Measurements from ENCODE around the gene DUSP16.

DUSP16 gene

DNA sequence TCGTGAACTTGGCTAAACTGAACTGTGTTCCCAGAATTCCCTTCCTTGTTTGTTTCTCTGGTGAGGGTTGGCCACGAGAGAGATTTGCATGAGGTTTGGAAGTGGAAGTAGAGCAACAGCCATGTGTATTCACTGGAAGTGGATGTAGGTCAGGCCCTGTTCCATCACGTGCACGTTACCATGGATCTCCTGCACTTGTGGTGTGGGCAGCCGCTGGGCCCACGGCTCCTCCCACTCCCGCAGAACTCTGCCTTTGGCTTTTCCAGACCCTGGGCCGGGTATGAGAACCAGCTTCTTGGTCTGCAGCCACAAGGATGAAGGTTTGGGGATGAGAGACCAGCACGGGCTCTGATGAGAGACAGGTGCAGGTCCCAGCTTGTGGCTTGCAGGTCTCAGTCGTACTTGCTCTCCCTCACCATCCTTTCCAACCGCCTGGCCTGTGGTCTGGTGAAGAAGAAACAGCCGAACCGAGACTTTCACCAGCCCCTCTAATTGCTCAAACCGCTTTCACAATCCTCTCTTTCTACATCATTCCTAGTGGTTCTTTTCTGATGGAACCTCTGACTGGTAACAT lies 94.9 kb downstream of the DUSP16 start:
- DNase-seq (ENCODE audit: low read depth) = no peak

DNA sequence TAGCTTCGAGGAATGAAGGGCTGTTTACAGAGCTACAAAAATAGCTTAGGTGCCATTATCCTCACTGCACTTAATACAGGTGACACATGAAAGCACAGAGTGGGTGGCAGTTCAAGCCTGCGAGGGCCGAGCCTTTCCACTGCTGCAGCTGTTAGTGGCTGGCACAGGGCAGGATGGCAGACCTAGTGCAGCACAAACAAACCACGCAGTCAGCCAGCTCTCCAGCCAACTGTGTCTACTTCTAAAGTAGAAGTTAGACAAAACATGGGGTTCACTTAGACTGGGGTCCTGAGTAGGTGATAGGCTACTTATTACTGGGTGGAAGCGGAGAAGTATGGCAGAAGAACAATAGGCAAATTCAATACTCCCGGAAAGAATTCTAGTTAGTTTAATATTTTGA lies 95.4 kb downstream of the DUSP16 start:
- no peak for DNase-seq (ENCODE audit: low read depth)

DNA sequence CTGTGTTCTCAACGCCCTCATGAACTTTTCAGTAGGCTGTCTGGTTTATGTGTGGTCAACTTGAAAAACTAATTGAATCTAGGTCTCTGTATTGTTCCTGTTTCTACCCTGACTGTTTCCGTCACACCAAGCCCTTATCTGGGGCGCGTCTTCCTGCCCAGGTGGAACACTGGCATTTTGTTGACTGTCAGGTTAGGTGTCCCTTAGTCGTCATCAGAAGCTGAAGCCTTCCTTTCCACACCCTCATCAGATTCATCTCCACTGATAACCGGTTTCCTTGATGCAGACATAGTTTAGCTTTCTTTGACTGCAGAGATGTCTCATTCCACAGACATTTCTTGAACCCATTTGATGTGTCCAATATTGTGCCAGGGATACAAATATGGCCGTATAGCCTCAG lies 96.5 kb downstream of the DUSP16 start:
- no peak for DNase-seq (ENCODE audit: low read depth)

DNA sequence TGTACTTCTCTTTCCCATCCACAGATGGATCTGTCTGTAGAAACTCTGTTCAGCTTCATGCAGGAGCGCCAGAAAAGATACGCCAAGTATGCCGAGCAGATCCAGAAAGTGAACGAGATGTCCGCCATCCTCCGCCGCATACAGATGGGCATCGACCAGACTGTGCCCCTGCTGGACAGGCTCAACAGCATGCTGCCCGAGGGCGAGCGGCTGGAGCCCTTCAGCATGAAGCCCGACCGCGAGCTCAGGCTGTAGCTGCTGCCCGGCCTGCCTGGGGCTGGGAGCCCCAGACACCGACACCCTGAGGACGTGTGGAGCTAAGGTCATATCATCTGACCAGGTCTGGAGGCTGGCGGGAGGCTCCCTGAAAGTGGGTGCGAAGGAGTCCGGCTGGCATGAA lies 97.1 kb downstream of the DUSP16 start:
- DNase-seq (ENCODE audit: low read depth) = no peak

DNA sequence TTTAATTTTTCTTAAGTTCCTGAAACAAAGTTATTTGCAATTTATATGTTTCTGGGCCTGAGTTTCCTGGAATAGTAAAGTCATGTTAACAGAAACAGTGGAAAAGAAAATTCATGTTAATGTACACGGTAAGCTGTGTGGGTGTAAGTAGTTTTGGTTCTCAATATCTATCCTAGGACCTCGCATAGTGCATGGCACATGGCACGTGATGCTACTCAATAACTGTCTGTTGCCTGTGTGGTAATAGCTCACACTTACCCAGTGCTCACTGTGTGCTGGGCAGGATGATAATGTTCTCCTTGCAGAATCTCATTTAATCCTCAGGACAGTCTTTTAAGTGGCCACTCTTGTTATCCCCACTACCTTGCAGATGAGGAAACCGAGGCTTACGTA lies 100.7 kb downstream of the DUSP16 start:
- DNase-seq (ENCODE audit: low read depth) = no peak

DNA sequence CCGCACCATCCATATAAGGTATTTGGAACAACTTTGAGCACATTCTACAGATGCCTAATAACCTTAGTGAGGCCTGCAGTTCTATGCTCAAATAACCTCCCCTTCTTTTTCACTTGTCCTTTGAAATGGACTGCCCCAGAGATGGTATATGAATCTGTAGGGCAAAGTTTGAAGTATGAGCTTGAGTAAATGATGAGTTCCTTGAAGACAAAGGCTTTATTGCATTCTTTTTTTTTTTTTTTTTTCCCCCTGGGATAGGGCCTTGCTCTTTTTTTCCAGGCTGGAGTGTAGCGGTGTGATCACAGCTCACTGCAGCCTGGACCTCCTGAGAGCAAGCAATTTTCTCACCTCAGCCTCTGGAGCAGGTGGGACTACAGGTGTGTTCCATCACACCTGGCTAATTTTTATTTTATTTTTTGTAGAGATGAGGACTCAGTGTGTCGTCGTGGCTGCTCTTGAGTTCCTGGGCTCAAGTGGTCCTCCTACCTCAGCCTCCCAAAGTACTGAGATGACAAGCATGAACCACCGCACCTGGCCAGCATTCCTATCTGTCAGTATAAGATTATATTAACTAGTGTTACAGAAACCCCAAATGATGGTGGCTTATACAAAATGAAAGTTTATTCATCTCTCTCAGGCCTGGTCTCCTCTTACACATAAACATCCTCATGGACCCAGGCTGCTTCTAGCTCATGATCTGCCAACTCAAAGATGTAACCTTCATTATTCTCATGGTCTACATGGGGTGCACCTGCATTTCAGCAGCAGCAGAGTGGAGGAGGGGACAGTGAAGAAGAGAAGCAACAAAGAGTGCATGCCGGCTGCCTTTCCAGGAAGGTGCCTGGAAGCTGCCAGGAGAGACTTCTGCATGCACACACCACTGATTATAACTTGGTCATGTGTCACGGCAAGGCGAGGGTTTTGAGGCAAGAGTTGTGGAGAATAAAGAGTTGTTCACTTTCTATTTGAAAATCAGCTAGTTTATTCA lies 101.4 kb downstream of the DUSP16 start:
- DNase-seq (ENCODE audit: low read depth) = no peak

DNA sequence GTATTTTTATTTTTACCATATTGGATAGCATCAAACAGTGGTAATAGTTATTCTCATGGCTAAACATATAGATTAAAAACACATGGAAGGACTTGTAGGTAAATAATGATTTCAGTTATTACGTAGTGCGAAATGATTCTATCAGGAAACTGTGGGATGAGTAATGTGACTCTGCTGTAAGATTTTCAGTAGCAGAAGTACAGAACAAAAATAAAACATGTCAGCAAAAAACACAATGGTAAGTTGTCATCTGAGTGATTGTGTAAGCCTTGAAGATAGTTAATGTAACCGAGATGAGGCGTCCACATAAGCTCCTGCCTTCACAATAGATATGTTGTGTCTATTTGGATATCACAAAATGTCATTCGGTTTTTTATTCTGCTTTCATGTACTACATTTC lies 106.0 kb downstream of the DUSP16 start:
- peak; percentile 68 for DNase-seq (ENCODE audit: low read depth)

DNA sequence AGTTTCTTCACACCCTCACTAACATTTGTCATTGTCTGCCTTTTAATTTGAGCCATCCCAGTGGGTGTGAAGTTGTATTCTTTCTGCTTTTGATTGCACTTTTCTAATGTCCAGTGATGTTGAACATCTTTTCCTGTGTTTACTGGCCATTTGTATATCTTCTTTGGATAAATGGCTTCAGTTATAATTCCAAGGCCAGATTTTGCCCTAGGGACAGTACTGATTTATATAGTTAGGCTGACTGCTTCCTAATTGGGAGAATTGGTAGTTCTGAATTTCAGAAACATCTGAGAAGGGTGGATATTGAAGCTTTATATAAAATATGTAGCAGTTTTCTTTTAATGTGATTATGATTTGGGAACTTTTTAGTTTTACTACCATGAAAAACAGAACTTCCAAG lies 108.3 kb downstream of the DUSP16 start:
- DNase-seq (ENCODE audit: low read depth) = no peak

DNA sequence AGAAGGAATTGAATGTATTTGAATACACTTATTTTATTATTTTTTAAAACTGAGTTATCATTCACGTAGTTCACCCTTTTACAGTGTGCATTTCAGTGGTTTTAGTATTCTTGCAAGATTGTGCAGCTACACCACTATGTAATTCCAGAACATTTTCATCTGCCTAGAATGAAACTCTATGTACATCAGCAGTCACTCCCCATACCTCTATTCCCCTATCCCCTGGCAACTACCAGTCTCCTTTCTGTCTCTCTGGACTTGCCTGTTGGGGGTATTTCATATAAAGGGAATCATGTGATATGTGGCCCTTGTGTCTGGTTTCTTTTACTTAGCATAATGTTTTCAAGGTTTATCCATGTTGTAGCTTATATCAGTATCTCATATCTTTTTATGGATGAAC lies 109.0 kb downstream of the DUSP16 start:
- DNase-seq (ENCODE audit: low read depth) = no peak

DNA sequence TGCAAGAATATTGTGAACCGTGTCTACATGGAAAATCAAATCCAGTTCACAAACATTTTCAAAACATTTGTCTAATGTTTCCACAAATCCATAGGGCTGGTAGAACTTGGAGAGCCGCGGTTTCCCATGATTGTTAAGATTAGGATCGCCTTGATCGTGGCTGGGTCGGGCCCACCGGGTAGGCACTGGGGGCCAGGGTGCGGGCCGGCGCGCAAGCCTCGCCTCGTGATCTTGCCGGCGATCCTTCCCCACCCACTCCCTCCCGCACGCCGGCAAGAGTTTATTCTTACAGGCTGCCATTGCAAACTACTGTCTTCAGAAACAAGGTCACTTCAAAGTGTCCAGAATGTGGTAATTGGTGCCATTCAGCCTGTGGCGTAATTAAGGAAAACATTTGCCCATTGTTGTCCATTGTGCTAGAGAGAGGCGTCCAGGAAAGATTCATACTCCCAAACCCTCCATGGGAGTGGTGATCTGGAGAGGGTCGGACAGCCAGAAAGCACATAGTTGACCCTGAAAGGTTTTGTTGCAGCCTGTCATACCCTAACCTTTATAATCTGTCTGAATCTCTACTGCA lies 110.2 kb downstream of the DUSP16 start:
- DNase-seq (ENCODE audit: low read depth) = no peak

DNA sequence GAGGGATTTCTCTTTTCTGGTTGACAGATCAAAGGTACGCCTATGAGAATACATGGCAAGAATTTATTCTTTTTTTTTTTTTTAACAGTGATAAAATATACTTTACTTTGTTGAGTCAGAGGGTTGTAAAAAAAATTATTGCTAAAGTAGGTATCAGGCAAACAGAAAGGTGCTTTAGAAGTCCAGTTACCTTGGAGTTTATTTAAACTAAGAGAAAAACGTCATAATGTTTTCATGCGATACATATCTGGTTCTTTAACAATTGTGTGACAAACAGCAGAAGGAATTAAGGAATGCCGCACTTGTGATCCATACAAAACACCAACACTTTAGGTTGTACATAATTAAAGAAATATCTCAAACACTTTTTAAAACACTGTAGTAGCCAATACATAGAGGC lies 111.6 kb downstream of the DUSP16 start:
- DNase-seq (ENCODE audit: low read depth) = no peak

DNA sequence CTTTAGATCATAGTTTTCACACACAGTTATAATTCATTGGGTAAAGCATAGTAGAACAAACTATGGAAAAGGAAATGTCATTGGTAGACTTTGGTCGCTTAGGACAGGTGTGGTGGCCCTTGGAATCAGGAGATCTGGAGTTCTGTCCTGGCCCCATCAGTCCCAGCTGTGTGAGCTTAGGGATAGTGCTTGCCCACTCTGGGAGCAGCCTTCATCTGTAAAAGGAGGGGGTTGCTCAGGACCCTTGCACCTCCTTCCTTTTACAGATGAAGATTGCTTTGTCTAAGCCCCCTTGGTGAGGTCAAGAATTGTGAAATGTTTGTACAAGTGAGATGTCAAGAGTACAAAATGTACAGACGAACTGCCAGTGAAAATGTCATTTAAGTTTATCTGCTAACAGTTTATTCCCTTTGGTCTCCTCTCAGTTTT lies 112.6 kb downstream of the DUSP16 start:
- no peak for DNase-seq (ENCODE audit: low read depth)

DNA sequence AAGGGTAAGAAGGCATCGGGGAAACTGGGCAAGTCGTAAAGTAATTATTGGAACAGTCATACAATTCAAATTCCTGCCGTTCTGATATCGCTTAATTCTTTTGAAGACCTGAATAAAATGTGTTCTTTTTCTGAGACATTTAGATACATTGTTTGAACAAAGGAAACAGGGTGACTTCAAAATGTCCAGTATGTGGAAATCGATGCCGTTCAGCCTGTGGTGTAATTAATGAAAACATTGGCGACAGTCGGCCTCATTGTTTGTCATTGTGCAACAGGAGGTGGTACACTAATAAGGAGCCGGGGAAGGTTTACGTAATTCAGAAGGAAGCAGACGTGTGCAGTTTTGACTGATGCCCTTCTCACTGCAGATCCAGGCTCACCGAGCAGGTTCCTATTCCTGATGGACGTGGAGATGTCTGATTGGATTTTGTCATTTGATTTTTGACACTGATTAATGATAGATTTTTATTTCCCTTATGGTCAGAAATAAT lies 113.1 kb downstream of the DUSP16 start:
- no peak for DNase-seq (ENCODE audit: low read depth)

DNA sequence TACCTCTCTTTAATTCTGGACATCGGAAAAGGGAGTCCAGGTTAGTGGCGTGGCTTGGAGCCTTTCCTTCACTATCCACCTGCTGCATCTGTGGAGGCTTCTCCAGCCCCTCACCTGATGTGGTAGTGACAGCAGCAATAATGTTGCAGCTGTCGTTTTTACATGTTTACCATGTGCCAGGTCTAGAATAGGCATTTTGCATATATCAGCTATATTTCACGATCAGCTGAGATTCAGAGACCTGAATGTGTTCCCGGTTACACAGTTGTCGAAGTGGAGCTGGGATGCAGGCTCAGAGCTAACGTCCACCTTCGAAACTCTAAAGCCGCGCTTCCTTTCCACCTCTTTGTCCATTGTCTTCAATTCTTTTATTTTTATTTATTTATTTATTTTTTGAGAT lies 114.8 kb downstream of the DUSP16 start:
- DNase-seq (ENCODE audit: low read depth) = no peak

DNA sequence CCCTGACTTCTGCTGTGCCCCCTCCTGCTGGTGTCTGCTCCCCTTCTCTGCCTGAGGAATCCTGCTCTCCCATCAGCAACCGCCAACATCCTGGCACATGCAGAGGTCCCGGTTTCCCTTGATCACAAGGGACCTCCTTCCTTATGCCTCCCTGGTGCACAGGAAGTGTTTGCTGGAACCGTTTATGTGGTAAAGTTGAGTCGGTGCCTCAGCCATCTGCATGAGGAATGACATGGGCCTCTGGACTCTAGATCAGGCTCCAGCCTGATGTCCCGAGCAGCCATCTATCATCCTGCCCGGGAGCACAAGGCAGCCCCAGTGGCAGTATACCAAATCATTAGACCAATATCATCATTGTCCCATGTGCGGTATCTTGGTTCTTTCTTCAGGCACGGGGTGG lies 115.4 kb downstream of the DUSP16 start:
- no peak for DNase-seq (ENCODE audit: low read depth)

DNA sequence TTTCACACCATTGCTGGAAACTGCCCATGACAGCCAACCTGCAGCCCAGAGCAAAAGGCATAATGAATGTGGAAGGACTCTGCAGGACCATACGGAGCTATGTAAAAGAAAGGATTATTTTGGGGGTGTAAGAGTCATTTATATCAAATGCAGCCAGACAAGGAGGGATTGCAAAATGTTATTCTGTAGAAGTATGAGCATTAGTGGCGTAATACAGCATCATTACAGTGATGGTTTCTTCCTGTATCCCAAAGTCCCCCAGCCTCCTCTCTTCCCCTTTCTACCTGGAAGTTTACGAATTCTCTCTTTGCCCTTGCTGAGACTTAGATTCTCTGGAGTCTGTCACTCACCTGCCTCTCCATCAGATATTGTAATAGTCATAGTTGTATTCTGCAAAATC lies 115.9 kb downstream of the DUSP16 start:
- no peak for DNase-seq (ENCODE audit: low read depth)

DNA sequence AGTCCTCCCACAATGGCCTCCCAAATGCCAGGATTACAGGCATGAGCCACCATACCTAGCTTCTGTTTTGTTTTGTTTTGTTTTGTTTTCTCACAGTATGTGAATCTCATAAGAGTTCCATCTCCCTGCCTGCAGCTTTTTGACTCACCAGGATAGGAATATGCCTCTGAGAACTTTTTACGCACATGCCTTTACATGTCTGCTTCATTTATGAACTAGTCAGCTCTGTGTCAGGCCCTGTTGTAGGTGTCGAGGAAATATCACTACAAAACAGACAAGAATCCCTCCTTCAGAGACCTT lies 116.8 kb downstream of the DUSP16 start:
- no peak for DNase-seq (ENCODE audit: low read depth)

DNA sequence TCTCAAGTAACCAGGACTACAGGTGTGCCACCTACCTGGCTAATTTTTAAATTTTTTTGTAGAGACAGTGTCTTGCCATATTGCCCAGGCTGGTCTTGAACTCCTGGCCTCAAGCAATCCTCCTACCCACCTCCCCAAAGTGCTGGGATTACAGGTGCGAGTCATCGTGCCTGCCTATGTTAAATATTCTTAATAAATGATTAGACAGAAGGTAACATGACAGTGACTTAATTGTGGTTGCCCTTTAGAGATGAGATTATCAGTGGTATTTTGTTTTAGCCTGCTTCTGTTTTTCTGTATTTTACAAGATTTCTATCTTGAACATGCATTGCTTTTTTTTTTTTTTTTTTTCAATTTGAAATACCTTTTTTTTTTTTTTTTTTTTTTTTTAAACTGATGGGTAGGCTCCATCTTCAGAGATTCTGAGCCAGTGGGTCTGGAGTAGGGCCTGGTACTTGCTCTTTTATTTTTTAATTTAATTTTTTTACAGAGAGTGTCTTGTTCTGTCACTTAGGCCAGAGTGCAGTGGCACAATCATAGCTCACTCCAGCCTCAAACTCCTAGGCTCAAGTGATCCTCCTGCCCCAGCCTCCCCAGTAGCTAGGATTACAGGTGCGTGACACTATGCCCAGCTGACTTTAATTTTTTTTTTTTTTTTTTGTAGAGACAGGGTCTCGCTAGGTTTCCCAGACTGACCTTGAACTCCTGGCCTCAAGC lies 117.3 kb downstream of the DUSP16 start:
- no peak for DNase-seq (ENCODE audit: low read depth)

DNA sequence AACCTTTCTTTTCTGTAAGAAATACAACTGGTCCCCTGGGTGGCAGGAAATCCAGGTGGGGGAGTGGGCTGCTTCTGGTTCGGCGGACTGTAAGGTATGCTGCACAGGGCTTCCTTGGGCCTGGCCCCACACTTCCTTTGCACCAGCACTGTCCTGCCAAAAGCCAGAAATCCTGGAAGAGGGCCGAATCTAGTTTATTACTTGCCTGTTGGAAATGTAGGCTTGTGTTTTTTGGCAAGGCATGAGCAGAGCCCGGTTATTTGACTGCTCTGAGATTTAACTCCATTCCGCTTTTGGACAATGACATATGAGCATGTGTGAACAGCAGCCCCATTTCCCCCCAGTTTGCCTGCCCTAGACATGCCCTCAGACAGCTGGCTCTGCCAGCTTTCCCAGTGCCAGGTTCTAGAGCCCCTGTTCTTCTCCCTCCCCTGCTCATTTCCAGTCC lies 119.2 kb downstream of the DUSP16 start:
- DNase-seq (ENCODE audit: low read depth) = no peak

DNA sequence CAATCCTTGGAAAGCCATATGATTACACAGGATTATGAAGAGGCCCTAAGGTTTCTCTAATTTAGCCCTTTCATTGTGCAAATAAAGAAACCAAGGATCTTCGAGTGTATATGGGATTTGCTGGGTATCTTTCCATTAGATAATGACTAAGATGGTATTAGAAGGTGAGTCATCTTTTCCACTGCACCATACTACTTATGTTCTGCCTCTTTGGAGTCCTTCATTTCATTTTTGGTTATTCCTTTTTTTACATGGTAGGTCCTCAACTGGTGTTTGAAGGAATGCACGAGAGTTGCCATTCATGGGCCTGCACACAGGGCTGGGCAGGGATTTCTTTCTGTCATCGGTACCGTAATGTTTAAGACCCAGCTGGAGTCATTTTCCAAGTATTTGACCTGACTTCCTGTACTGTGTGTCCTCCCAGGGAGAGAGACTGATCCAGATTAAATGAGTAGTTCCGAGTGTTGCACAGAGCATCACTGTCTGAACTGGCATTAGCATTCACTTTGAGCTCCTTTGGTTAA lies 120.1 kb downstream of the DUSP16 start:
- no peak for DNase-seq (ENCODE audit: low read depth)

DNA sequence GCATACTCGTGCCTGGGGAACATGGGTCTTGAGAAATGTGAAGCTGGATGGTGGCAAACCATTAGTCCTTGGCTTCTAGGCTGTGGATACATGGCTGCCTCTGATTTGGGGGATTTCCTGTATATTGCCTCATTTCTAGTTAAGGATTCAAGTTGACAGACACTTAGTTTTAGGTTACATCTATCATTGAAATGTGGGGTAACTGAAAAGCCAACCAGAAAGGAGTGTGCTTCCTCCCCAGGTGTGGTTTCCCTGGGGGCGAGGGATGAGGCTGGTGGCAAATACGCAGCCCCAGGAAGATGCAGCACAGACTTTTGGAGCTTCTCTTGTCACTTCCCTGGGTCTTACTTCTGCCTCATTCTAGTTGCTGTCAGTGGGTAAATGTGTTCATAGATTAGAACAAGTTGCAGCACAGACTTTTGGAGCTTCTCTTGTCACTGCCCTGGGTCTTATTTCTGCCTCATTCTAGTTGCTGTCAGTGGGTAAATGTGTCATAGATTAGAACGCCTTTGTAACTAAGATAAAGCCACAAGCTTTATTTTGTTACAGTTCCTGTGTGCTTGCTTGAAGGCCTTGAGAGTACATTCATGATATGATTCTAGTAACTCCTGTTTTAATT lies 120.7 kb downstream of the DUSP16 start:
- no peak for DNase-seq (ENCODE audit: low read depth)

DNA sequence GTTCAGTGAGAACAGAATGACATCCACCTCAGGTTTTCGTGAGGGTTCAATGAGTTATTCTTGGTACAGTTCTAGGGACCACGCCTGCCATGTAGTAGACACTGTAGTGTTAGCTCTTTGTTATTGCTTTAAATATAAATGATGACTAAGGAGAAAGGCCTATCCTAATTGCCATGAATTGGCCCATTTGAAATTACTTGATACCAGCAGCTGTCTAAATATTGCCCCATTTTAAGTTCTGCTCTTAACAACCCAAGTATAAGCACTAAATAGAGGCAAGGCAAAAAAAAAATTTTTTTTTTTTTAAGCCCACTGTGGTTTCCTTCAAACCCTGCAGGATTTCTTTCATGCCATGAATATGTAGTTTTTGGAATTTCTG lies 121.2 kb downstream of the DUSP16 start:
- no peak for DNase-seq (ENCODE audit: low read depth)
